H9 (cell line): ENCODE measurements around the gene CDH20. TPM values are rescaled to one million over a fixed set of nuclear protein-coding genes. Genes with fewer than 3 reads are reported as not detected.

Experiments
- DNase-seq: peaks from one replicate; pipeline ENCODE4 v3.0.0-alpha.2; 2017
- H2AFZ ChIP-seq: one replicate; pipeline ENCODE4 v1.6.1; 2013; ENCODE audit warnings: mild to moderate bottlenecking, low read length, control low read depth, moderate library complexity
- H2AK5ac ChIP-seq: 2 replicates; pipeline ENCODE4 v1.6.1; 2013; ENCODE audit warnings: low read length, control low read depth, mixed read lengths; ENCODE audit not compliant: insufficient read length
- H2BK120ac ChIP-seq: one replicate; pipeline ENCODE4 v1.6.1; 2013; ENCODE audit warnings: low read depth, mild to moderate bottlenecking, low read length, control low read depth, inconsistent platforms; ENCODE audit not compliant: poor library complexity, severe bottlenecking
- H2BK12ac ChIP-seq: 2 replicates; pipeline ENCODE4 v1.6.1; 2013; ENCODE audit warnings: low read length, control low read depth, mixed read lengths, low read depth; ENCODE audit not compliant: insufficient read length
- H2BK15ac ChIP-seq: 2 replicates; pipeline ENCODE4 v1.6.1; 2013; ENCODE audit warnings: low read depth, low read length, control low read depth
- H2BK20ac ChIP-seq: one replicate; pipeline ENCODE4 v1.6.1; 2013; ENCODE audit warnings: low read depth, mild to moderate bottlenecking, low read length, control low read depth, inconsistent platforms; ENCODE audit not compliant: poor library complexity, severe bottlenecking
- H2BK5ac ChIP-seq: 2 replicates; pipeline ENCODE4 v1.6.1; 2013; ENCODE audit warnings: low read length, control low read depth, mixed read lengths; ENCODE audit not compliant: insufficient read length
- H3K14ac ChIP-seq: 2 replicates; pipeline ENCODE4 v1.6.1; 2013; ENCODE audit warnings: low read length, control low read depth; ENCODE audit not compliant: insufficient read depth
- H3K18ac ChIP-seq: 2 replicates; pipeline ENCODE4 v1.6.1; 2013; ENCODE audit warnings: low read depth, mild to moderate bottlenecking, mixed read lengths, low read length, control low read depth; ENCODE audit not compliant: insufficient read length
- H3K23ac ChIP-seq: 2 replicates; pipeline ENCODE4 v1.6.1; 2013; ENCODE audit warnings: low read length, control low read depth, mixed read lengths, low read depth; ENCODE audit not compliant: insufficient read length
- H3K23me2 ChIP-seq: 2 replicates; pipeline ENCODE4 v1.6.1; 2013; ENCODE audit warnings: low read depth, mild to moderate bottlenecking, mixed read lengths, low read length, control low read depth; ENCODE audit not compliant: insufficient read length, poor library complexity, severe bottlenecking
- H3K27ac ChIP-seq: 2 replicates; pipeline ENCODE4 v1.5.1; 2013; ENCODE audit warnings: low read length, control low read depth, mixed read lengths, low read depth; ENCODE audit not compliant: insufficient read length
- H3K27me3 ChIP-seq: 2 replicates; pipeline ENCODE4 v1.6.1; 2013; ENCODE audit warnings: low read length, control low read depth, inconsistent platforms; ENCODE audit not compliant: insufficient read depth
- H3K4ac ChIP-seq: 2 replicates; pipeline ENCODE4 v1.6.1; 2013; ENCODE audit warnings: low read depth, mild to moderate bottlenecking, control low read depth, inconsistent platforms, low read length, moderate library complexity
- H3K4me1 ChIP-seq: 2 replicates; pipeline ENCODE4 v1.6.1; 2013; ENCODE audit warnings: low read length, control low read depth, inconsistent platforms; ENCODE audit not compliant: insufficient read depth
- H3K4me2 ChIP-seq: 2 replicates; pipeline ENCODE4 v1.6.1; 2013; ENCODE audit warnings: low read length, control low read depth, mixed read lengths; ENCODE audit not compliant: insufficient read length, insufficient read depth
- H3K56ac ChIP-seq: 2 replicates; pipeline ENCODE4 v1.6.1; 2013; ENCODE audit warnings: low read depth, mild to moderate bottlenecking, mixed read lengths, low read length, control low read depth; ENCODE audit not compliant: insufficient read length
- H3K79me1 ChIP-seq: 2 replicates; pipeline ENCODE4 v1.6.1; 2013; ENCODE audit warnings: low read depth, mild to moderate bottlenecking, moderate library complexity, low read length, control low read depth, inconsistent platforms; ENCODE audit not compliant: insufficient read depth, poor library complexity, severe bottlenecking
- H3K79me2 ChIP-seq: 2 replicates; pipeline ENCODE4 v1.6.1; 2013; ENCODE audit warnings: low read length, control low read depth, inconsistent platforms; ENCODE audit not compliant: insufficient read depth
- H3K9ac ChIP-seq: 2 replicates; pipeline ENCODE4 v1.6.1; 2013; ENCODE audit warnings: low read length, control low read depth, mixed read lengths; ENCODE audit not compliant: insufficient read length; ENCODE audit errors: extremely low read depth
- H3K9me3 ChIP-seq: one replicate; pipeline ENCODE4 v1.6.1; 2013; ENCODE audit warnings: low read depth, low read length, inconsistent platforms; ENCODE audit not compliant: control insufficient read depth
- H3T11ph ChIP-seq: one replicate; pipeline ENCODE4 v1.6.1; 2013; ENCODE audit warnings: mild to moderate bottlenecking, low read length, control low read depth, inconsistent platforms
- H4K20me1 ChIP-seq: one replicate; pipeline ENCODE4 v1.6.1; 2013; ENCODE audit not compliant: control insufficient read depth, insufficient read length, insufficient read depth
- H4K5ac ChIP-seq: 2 replicates; pipeline ENCODE4 v1.6.1; 2013; ENCODE audit warnings: low read depth, mild to moderate bottlenecking, mixed read lengths, low read length, control low read depth; ENCODE audit not compliant: insufficient read length
- H4K8ac ChIP-seq: replicated peaks from 2 replicates; pipeline ENCODE4 v1.6.1; 2013; ENCODE audit warnings: low read length, control low read depth, mixed read lengths, low read depth; ENCODE audit not compliant: insufficient read length
- H4K91ac ChIP-seq: 2 replicates; pipeline ENCODE4 v1.6.1; 2013; ENCODE audit warnings: low read depth, mild to moderate bottlenecking, moderate library complexity, mixed read lengths, low read length, control low read depth; ENCODE audit not compliant: insufficient read length
- H3K27ac Mint-ChIP-seq, 3 experiments: 2 replicates in 2 of 3; 3 replicates in 1 of 3; pipeline ENCODE4 v1.8.0; 2020 to 2021; ENCODE audit warnings: mixed read lengths in 3 of 3, mild to moderate bottlenecking in 1 of 3, moderate library complexity in 1 of 3
- H3K27me3 Mint-ChIP-seq: 2 replicates; pipeline ENCODE4 v1.8.0; 2021; ENCODE audit warnings: low read depth, mild to moderate bottlenecking, moderate library complexity, mixed read lengths
- H3K36me3 Mint-ChIP-seq, 3 experiments: 2 replicates in 2 of 3; 3 replicates in 1 of 3; pipeline ENCODE4 v1.8.0; 2020 to 2021; ENCODE audit warnings: low read depth in 3 of 3, mixed read lengths in 3 of 3; ENCODE audit not compliant: insufficient read depth in 1 of 3
- H3K4me1 Mint-ChIP-seq, 2 experiments: 2 replicates each; pipeline ENCODE4 v1.8.0; 2020; ENCODE audit warnings: mixed read lengths in 2 of 2
- H3K4me3 Mint-ChIP-seq, 2 experiments: 2 replicates in 1 of 2; 3 replicates in 1 of 2; pipeline ENCODE4 v1.8.0; 2020 to 2021; ENCODE audit warnings: mild to moderate bottlenecking in 2 of 2, mixed read lengths in 2 of 2, moderate library complexity in 1 of 2
- H3K9me3 Mint-ChIP-seq, 2 experiments: 2 replicates in 1 of 2; 3 replicates in 1 of 2; pipeline ENCODE4 v1.8.0; 2020; ENCODE audit warnings: mild to moderate bottlenecking in 2 of 2, mixed read lengths in 2 of 2, moderate library complexity in 1 of 2
- CTCF ChIP-seq: fragments of 200-600 bp; sonication (generic); conservative IDR thresholded peaks from 3 replicates; pipeline ENCODE4 v1.8.0; 2021; ENCODE audit warnings: antibody characterized with exemption, mild to moderate bottlenecking
- WGBS: extraction: QIAGEN DNeasy Blood & Tissue Kit; methylation state at CpG from one replicate; pipeline ENCODE4 v1.1.7; 2013; ENCODE audit warnings: missing lambda C conversion rate, low lambda C conversion rate, mixed read lengths; ENCODE audit not compliant: insufficient read length; ENCODE audit errors: extremely low coverage; 5-methylcytosine and 5-hydroxymethylcytosine counted together
- total RNA-seq: library from RNA; stranded (reverse); gene quantifications from 2 replicates; pipeline ENCODE4 v1.2.1, GENCODE V29; 2021

Gene CDH20
- total RNA-seq, 1 experiment from 2014 or later, result not detected

- Histone ChIP-seq H3T11ph (no peak overlapping the region), H3K23ac (no peak overlapping the region), H3K4ac (no peak overlapping the region), H2BK120ac (no peak overlapping the region), H2BK12ac (no peak overlapping the region), H3K9me3 (no peaks in the 10 kb centered on the region), H3K14ac (no peak overlapping the region), H2AK5ac (no peak overlapping the region), H4K91ac (no peak overlapping the region), H3K27me3 (no peaks in the 10 kb centered on the region), H3K79me2 (no peaks in the 10 kb centered on the region), H2BK5ac (no peak overlapping the region), H3K27ac (no peak overlapping the region), H3K79me1 (no peaks in the 10 kb centered on the region), H3K18ac (no peak overlapping the region), H3K9ac (no peak overlapping the region), H4K8ac (no peak overlapping the region), H3K56ac (no peak overlapping the region), H2AFZ (no peak overlapping the region), H4K5ac (no peak overlapping the region), H4K20me1 (no peaks in the 10 kb centered on the region), H2BK15ac (no peak overlapping the region), H3K4me1 (no peaks in the 10 kb centered on the region), H2BK20ac (no peak overlapping the region), H3K4me2 (no peak overlapping the region), H3K23me2 (peaks cover 5% of the 10 kb centered on the region)
- no peak for TF ChIP-seq CTCF
- Mint-ChIP-seq H3K36me3 (no peaks in the 10 kb centered on the region), H3K4me1 (peaks cover 11% of the 10 kb centered on the region in 2 experiments), H3K27me3 (peaks cover 21% of the 10 kb centered on the region), H3K27ac (no peak overlapping the region), H3K4me3 (no peak overlapping the region), H3K9me3 (no peaks in the 10 kb centered on the region)
- DNase-seq, result no peak
- WGBS, result no CpG with 5 or more reads among the region's 1 CpG
Observed at GRCh38 chr18:61583548-61583947, 250.3 kb downstream of the CDH20 start.
